Stimulated activated CD4-positive, alpha-beta T cell treated with anti-CD3 and anti-CD28 coated beads, Interleukin-1b, Interleukin-23, amount 100 ng/mL, for 4 hours (primary cell): Measurements from ENCODE around the gene FLRT1.

Experiments used
- DNase-seq, 2 donors: peaks; one replicate each; pipeline ENCODE4 v3.0.0-alpha.2; 2020; ENCODE audit warnings: low read depth in 2 of 2

The FLRT1 gene

DNA sequence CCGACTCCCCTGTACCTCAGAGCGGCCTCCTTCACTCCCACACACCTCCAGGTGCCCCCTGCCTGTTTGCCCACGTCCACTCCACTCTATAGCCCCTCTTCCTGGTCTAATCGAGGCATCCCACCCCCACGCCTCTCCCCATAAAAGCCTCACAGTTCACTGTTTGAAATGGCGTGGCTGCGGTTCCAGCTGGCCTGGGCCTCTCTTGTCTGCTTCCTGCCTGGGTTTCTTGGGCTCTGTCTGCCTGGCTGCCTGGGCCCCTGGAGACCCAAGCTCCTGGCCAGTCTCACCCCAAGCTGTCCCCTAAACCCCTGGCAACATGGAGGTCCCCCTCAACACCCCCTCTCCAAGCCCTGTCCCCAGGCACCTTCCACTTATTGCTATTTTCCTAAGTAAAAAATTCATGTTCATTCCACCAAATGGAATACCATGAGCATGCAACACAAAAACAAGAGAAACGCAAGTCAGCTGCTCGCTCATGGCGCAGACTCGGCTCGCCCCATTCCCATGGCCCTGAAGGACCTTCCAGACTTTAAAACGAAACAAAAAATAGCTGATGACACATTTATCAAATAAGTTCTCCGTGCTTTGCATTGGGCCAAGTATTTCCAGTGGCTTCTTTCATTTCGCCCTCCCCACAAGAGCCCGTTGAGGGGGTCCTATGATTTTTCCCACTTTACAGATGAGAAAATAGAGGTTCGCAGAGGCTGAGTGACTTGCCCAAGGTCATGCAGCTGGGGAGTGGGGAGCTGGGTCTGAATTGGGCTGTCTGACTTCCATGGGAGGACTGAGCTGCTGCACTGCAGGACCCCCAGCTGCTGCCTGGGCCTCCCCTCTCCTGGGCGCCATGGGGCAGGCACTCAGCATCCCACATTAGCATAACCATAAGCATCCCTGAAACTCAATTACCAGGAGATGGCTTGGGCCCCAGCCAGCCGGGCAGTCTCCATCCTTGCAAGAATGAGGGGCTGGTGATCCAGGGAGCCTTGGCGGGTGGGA, 11.7 kb upstream of the FLRT1 start:
- DNase-seq: no peak

DNA sequence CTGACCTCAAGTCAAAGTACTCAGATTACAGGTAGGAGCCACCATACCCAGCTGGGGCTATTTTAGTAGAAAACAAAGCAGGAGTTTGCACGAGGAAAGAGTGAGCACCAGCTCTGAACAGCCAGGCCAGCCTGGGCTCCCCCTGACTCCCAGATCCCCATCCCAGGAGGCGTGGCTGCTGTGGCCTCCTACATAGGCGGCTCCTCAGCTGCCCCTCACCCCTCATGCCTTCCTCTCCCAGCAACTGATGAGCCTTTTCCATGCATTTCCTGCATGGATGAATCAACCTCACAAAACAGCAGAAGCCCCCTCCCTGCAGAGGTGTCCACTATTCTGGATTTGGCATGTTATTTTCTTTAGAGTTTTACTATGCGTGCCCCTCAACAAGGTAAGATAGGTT, 10.5 kb upstream of the FLRT1 start:
- no peak for DNase-seq

DNA sequence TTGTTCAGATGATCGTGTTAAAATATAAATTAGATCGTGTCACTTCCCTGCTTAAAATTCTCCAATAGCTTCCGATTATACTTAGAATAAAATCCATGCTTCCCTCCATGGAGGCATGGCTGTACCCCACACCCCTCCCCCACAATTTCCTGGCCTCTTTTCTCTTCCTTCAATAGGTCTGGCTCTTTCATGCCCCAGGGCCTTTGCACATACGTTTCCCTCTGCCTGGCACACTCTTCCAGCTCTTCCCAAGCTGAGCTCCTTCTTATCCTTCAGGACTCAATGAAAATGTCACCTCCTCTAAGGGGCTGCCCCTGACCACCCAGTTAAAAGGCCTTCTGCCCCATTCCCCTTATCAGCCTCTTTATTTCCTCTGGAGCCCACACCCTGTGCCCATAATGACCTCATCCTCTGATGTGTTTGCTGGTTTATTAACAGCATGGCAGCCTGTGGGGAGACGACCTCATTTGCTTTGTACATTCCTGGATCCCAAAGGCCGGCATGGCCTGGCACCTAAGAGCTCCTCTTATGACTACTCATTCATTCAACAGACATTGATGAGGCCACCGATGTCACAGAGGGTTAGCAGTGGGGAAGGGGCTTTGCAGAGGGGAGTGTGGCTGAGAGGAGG, 9.0 kb upstream of the FLRT1 start:
- DNase-seq: no peak

DNA sequence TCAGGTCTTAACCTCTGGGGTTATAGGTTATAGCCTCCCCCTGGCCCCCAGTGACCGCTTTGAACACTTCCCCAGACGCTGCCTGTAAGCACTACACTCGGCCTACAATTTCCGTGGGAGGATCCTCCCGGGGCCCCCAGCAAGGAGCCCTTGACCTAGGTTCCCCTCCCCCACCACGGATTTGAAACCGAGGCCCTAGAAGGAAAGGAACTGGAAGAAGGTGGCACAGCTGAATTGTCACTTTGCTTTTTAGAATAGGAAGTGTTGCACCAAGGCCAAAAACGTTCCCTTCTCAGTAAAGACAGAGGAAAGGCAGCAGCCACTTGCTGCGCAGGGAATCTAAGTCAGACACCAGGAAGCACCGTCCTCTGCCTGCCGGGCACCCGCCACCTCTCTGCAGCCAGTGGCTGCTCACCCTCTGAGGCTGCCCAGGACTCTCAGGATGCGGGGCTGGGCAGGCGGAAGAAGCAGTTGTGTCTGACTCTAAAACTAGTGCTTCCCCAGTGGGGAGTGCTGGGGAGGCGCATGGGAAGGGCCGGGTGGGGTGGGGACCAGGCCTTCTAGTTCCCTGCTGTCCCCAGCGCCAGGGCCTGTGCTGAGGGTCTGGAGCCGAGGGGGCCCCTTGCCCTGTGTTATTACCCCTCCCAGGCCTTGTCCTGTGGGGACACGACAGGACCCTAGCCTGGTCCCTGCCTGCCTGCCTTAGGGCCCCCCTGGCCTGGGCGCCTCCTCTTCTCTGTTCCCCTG, 7.9 kb upstream of the FLRT1 start:
- no peak for DNase-seq

DNA sequence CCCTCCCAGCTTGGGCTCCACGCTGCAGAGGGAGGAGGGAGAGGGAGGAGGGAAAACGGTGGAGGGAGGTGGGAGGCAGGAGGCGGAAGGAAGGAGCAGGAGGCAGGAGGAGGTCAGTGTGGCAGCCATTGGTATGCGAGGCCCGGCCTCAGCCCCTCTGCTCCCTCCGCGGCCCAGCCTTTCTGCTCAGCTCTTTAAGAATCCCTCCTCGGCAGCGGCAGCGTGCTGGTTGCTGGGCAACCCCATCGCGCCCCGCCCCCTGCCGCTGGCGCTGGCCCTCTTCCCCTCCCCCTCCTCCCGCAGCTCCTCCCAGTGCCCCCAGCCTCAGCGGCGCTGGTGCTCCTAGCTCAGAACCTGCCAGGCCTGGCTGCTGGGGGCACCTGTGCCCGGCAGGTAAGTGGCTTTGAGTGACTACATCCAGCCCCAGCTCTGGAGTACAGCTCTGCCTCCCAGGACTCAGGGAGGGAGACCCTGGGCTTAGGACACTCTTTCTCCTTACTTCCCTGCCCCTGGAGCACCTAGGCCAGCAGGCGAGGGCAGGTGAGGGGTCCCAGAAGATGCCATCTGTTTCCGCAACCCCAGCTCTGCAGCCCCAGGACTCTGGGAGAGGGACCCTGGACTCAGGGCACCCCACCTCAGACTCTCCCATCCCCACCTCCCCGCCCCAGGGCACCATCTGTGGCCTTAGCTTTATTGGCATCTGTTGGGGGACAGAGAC, 7.2 kb upstream of the FLRT1 start:
- DNase-seq: no peak

GRCh38 chr11:64029773-64030172, 6.0 kb upstream of the FLRT1 start:
- no peak for DNase-seq

DNA sequence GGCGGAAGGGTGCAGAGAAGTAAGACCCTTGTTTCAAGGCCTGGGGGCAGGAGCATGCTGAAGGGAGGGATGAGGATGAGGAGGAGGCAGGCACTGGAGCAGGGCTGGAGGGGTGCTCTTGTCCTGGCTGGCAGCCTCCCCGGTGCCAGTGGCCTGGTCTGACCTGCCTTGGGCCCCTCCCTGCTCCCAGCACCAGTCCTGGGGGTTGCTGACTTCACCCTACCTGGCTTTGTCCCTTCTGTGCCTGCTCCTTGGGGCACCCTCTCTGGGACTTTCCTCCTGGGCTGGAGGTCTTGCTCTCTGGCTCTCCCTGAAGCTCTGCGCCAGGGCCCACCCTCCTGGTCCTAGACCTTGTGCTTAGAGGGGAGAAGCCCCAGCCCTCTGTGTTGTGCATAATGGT, 4.7 kb upstream of the FLRT1 start:
- no peak for DNase-seq

DNA sequence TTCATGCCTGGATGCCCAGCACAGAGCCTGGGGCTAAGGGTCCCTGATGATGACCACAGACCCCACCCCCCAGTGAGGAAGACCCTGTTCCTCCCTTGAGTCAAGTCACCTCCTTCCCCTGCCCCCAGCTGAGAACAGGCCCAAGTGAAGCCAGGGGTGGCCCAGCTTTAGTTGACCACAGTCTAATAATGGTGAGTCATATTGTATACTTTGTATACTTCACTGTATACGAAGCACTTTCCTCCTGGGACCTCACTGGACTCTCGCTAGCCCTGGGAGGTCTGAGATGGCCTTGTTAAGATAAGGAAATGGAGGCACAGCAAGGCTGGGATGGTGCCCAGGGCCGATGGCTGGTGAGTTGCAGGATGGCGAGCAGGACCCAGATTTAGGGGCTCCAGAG, 3.7 kb upstream of the FLRT1 start:
- DNase-seq: no peak

- no peak for DNase-seq
Measured at GRCh38 chr11:64034411-64034811, 1.3 kb upstream of the FLRT1 start.

GRCh38 chr11:64035081-64035524, 628 bp upstream of the FLRT1 start:
- no peak for DNase-seq

DNA sequence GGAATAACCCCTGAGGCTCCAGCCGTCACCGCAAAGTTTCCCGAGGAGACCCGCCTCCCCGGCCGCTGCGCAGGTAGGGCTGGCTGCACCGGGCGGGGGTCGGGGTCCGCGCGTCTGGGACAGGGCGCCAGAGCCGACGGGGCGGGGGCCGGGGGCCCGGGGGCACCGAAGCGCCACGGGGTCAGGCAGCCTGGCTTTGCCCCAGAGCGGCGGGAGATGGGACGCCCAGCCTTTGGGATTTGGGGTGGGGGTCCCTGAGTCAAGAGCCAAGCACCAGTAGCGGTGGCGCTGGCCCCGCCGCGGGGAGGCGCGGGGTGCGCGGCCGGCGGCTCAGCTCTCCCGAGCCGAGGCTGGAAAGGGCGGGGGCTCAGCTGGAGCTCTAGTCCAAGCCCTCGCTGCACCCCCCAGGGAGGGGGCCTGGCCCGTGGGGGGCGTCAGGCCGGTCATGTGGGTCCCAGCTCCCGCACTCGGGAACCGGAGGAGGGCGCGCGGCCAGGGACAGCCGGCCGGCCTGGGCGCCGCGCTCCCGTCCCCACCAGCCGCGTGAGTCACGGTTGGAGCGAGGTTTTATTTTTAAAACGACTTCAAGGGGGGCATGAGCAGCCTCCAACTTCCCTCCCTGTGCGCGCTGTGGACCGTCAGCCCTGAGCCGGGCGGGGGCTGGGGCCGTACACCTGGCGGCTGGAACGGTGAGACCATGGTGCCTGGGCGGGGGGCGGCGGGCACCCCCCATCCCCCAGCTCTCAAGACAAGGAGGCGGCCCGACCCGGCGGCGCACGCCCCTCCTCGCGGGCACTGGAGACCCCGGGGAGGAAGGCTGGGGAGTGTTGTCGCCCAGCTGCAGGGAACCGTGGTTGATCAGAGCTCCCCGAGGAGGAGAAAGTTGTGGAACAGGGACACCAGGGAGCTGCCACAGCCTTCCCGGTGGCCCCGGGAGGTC, 626 bp downstream of the FLRT1 start:
- no peak for DNase-seq

DNA sequence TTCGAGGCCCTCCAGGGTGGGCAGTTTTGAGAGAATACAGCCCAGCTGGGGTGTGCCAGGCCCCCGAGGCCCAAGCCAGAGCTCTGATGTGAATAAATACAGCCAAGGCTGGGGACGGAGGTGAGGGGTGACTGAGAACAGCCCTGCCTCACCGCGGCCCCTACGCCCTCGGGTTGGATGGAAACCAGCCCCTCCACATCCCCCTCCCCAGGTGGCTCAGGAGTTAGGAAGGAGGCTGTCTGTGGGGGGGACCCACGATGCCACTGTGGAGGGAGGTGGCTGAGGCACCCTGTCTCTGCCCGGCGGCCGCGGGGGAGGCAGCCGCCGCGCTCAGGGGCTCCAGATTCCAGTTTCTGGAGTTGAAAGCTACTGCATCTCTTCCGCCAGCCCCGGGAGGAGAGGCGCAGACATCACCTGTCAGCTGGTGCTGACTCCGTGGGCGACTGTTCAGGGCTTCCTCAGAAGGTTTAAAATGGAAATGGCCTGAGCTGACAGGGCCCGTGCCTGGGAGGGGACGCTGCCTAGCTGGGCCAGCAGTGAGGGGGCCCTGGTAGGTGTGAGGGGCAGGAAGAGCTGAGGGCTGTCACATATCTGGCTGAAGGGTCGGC, 1.4 kb downstream of the FLRT1 start:
- DNase-seq: no peak

DNA sequence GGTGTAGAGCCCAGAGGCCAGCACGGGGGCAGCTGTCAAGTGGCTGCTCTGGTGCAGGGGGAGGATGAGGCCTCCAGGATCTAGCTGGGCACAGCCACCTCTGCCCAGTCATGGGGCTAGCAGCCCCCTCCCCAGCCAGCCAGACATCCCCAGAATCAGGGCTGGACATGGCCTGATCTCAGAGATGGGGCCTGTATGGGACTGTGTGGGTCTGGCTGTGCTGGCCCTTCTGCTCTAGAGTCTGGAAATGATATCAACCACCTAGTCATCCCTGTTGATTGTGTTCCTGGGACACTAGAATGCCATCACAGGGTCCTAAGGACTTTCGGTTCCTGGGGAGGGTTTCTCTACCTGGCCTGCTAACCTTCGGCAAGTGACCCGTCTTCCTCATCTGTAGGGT, 2.8 kb downstream of the FLRT1 start:
- DNase-seq: no peak

DNA sequence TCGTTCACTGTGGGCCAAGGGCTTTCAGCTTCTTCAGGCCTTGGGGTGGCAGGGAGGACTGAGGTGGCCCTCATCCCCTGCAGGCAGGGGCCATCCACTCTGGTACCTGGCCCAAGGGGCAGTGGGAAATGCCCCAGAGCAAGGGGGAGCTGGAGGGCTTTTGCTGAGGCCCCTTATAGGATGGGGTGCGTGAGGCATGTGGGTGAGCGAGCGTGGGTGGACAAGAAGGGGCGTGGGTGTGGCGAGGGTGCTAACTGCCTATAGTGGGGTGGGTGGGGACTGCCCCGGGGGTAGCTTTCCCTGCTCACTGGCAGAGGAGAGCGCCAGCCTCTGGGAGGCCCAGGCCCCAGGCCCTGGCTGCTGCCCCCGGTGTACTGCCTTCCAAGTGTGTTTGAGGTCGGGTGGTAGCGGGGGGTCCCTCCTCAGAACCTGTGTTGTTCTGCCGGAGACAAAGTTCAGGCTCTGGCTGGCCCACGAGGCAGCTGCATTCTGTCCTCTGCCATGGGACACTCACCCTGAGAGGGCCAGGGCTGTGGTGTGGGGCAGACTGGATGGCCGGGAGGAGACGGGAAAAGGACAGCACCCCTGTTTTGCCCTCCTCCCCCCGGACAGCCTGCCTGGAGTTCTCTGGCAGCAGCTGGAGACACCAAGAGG, 3.4 kb downstream of the FLRT1 start:
- DNase-seq: peak in 1 of 2 donors; percentile 19

- DNase-seq: no peak
Measured at GRCh38 chr11:64040684-64041322, 5.1 kb downstream of the FLRT1 start.

GRCh38 chr11:64041846-64042245, 6.1 kb downstream of the FLRT1 start:
- DNase-seq: no peak

GRCh38 chr11:64042301-64042700, 6.6 kb downstream of the FLRT1 start:
- DNase-seq: no peak

DNA sequence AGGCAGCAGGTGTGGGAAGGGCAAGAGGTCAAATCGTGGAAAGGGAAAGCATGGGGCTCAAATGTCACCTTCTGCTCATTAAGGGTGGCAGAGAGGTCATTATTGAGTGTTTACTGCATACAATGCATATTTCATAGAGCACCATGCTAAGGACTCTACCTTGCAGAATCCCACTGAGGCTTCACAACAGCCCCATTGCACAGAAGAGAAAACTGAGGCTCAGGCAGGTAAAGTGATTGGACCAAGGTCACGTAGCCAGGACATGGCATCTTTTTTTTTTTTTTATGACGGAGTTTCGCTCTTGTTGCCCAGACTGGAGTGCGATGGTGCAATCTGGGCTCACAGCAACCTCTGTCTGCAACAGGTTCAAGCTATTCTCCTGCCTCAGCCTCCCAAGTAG, 7.8 kb downstream of the FLRT1 start:
- DNase-seq: no peak

DNA sequence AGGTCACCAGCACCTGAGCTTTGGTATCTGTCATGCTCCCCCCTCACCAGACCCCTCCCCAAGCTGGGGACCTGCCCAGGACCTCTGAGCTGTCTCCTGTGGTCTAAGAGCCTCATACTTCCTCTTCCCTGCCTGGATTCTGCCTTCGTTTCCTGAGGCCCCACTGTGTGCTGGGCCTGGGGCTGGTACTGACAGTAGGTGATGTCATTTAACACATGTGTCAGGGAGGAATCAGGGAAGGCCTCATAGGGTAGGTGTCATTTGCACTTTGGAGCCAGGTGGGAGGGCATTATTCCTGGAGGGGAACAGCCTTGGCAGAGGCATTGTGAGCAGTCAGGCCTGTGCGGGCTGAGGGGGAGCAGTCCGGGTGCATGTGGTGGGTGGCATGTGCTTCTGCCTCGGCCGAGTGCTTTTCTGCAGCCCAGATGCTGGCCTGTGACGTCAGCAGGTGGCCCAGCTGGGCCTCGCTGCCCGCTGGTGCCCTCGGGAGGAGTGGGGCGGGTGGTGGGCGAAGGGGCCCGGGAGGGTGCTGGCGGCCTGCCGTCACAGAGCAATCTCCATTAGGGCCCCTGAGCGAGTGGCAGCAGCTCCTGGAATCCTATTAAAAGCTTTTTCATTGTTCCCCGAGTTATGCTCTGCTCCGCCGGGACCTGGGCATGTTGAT, 9.1 kb downstream of the FLRT1 start:
- DNase-seq: no peak
